ENCODE measurements around the gene GARIN5A.

GRCh38 chr19:50435221-50435620 lies 41.4 kb downstream of the GARIN5A start:
- TF ChIP-seq GATA2 (IDR thresholded peaks at IDR 0.05; ENCODE audit: low read depth, low read length), result no peak
- TF ChIP-seq GATA3 (IDR thresholded peaks at IDR 0.05; ENCODE audit: low read depth, low read length), result no peak

All from SH-SY5Y (cell line).